ENCODE measurements around the gene NTSR1. TPM values are rescaled to one million over a fixed set of nuclear protein-coding genes. Genes with fewer than 3 reads are reported as not detected.

NTSR1 gene
- polyA plus RNA-seq, 1 donor: 0.10 TPM

DNA sequence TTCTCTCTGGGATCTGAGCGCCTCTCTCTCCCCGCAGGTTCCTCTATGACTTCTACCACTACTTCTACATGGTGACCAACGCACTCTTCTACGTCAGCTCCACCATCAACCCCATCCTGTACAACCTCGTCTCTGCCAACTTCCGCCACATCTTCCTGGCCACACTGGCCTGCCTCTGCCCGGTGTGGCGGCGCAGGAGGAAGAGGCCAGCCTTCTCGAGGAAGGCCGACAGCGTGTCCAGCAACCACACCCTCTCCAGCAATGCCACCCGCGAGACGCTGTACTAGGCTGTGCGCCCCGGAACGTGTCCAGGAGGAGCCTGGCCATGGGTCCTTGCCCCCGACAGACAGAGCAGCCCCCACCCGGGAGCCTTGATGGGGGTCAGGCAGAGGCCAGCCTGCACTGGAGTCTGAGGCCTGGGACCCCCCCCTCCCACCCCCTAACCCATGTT, 51.4 kb downstream of the NTSR1 start:
- DNase-seq: no peak

DNA sequence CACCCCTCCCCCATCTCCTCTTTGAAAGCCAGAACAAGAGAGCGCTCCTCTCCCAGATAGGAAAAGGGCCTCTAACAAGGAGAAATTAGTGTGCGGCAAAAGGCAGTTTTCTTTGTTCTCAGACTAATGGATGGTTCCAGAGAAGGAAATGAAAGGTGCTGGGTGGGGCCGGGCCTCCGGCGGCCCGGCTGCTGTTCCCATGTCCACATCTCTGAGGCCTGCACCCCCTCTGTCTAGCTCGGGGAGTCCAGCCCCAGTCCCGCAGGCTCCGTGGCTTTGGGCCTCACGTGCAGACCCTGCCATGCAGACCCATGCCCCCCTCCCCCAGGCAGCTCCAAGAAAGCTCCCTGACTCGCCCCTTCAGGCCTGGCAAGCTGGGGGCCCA, 51.8 kb downstream of the NTSR1 start:
- DNase-seq: no peak

DNA sequence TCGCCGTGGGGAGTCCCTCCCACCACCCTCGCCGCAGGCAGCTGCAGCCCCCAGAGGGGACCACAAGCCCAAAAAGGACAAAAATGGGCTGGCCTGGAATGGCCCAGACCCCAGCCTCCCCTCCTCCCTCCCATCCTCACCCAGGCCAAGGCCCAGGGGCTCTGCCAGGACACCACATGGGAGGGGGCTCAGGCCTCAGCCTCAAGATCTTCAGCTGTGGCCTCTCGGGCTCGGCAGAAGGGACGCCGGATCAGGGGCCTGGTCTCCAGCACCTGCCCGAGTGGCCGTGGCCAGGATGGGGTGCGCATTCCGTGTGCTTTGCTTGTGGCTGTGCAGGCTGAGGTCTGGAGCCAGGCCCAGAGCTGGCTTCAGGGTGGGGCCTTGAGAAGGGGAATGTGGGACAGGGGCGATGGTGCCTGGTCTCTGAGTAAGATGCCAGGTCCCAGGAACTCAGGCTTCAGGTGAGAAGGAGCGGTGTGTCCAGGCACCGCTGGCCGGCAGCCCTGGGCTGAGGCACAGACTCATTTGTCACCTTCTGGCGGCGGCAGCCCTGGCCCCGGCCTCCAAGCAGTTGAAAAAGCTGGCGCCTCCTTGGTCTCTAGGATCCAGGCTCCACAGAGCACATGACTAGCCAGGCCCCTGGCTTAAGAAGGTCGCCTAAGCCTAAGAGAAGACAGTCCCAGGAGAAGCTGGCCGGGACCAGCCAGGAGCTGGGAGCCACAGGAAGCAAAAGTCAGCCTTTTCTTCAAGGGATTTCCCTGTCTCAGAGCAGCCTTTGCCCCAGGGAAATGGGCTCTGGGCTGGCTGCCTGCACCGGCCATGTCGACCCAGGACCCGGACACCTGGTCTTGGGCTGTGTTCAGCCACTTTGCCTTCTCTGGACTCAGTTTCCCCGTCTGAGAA, 52.5 kb downstream of the NTSR1 start:
- no peak for DNase-seq

DNA sequence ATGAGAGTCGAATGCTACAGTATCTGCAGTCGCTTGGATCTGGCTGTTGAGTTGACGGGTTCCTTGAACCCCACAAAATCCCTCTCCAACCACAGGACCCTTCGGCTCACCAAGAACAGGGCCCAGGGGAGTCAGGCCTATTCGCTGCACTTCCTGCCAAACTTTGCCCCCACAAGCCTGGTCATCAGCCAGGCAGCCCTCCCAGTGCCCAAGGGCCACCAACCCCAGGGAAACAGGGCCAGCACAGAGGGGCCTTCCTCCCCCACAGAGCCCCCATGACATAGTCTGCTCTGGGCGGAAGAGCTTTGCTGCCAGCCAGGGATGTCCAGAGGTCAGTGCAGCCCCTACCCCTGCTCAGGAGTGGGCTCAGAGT, 53.1 kb downstream of the NTSR1 start:
- no peak for DNase-seq

DNA sequence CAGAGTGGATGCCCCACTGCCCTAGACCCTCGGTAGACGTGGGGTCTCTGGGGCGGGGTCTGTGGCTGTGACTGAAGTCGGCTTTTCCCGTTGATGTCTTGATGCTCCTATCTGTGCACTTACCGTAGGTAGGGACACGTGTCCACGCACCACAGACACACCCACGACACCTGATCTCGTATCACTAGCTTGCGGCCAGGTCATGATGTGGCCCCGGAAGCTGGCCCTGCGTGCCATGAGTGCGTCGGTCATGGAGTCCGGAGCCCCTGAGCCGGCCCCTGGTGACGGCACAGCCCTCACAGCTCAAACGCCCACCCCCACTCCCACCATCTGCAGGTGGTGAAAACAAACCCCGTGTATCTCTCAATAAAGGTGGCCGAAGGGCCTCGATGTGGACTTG, 53.7 kb downstream of the NTSR1 start:
- no peak for DNase-seq

- DNase-seq: no peak
These were observed 54.2 kb downstream of the NTSR1 start for GRCh38 chr20:62762801-62763368.

- no peak for DNase-seq
These were observed 54.8 kb downstream of the NTSR1 start for GRCh38 chr20:62763404-62763803.

DNA sequence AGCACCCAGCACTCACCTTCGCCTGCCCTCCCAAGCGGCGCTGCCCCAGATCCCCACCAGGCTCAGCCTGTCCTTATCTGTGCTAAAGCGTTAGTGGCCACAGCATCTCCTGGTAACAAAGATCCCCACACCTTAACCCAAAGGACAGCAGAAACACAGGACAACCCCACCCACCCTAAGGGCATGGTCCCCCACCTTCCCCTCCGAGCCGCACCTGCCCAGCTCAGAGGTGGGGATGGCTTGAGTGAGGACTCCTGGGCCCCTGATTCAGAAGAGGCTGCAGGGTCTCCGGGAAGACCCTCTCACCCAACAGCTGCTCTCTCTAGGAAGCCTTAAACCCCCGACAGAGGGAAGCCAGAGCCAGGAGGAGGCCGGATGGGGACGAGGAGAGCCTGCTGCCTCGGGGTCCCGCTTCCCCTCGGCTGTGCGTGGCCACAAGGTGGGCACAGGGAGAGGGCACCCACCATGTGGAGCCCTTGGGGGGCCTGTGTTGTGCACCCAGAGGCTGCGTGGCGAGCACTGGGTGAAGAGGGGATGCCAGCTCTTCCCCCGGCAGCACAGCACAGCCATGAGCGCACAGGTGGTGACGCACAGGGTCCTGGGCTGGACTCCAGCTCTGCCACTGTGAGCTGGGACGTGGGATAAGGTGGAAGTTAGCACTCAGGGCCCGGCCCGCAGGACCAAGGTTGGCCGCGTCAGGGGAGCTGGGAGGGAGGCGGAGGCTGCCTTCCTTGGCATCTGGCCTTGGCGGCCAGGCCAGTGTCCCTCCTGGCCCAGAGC, 55.7 kb downstream of the NTSR1 start:
- no peak for DNase-seq

GRCh38 chr20:62765021-62765420, 56.4 kb downstream of the NTSR1 start:
- DNase-seq: no peak

DNA sequence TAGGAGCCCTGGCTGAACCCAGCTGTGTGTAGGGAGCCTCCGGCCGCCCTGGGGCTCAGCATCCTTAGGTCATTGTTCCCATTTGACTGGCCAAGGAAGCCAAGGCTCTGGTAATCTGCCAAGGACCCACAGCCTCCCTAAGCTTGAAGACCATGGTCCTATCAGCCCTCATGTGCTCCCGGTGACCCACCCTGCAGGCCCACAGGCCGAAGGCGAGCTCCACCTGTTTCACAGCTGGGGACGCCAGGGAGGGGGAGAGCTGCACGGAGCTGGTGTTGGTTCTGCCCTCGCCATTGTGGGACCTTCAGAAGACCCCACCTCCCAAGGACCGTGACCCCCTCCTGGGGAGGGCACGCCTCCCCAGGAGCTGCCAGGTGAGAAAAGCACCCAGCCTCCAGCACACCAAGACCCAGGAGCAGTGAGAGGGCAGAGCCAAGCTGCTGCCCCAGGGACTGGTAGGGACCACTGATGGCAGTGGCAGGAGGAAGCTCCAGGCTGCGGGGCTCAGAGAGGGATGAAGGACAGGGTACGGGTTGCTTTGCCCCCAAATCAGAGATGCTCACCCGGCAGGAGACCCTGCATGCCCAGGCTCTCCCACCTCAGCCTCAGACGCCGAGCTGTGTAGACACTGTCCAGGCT, 56.9 kb downstream of the NTSR1 start:
- DNase-seq: no peak

DNA sequence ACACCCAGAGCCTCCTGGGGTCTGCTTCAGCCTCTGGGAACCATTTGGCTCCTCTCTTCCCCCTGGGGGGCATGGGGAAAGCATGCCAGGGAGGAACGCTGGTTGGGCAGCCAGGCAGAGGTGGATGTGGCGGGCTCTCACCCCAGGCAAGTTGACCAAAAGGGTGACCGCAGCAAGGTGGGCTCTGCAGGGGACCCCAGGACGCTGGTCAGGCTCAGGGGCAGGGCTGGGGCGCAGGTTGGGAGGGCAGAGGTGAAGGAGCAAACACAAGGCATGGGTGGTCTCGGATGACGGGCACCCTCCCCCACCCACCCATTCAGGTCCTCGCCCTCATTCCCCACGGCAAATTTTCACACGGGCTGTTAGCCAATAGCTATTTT, 57.4 kb downstream of the NTSR1 start:
- no peak for DNase-seq

DNA sequence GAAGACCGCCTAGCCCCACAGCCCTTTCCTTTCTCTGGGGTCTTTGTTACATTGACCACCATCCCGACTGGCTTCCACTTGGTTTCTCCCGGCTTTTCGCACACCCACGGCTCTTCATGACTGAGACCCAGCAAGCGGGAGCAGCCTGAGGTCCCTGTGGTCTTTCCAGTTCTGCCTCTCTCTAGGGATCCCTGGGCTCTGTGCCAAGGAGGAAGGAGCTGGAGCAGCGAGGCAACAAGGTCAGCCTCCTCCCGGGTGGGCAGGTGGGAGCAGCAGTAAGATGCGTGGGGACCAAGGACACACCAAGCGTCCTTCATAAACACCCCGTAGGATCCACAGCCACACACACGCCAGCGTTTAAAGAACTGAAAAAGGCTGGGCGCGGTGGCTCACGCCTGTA, 58.1 kb downstream of the NTSR1 start:
- DNase-seq: no peak

DNA sequence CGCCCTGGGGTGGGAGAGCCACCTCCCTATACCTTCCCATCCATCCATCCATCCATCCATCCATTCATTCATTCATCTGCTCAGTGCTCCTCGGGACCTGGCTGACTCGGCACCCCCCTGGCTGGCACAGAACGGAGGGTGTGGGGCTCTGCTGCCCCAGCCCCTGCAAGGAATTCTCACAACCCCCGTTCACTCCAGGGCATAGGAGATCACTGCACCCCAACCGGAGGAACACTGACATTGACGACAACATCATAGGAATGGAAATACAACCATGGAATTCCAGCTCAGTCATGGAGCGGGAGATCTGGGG, 59.6 kb downstream of the NTSR1 start:
- DNase-seq: no peak

- DNase-seq: no peak
These were observed 60.1 kb downstream of the NTSR1 start for GRCh38 chr20:62768551-62769287.

DNA sequence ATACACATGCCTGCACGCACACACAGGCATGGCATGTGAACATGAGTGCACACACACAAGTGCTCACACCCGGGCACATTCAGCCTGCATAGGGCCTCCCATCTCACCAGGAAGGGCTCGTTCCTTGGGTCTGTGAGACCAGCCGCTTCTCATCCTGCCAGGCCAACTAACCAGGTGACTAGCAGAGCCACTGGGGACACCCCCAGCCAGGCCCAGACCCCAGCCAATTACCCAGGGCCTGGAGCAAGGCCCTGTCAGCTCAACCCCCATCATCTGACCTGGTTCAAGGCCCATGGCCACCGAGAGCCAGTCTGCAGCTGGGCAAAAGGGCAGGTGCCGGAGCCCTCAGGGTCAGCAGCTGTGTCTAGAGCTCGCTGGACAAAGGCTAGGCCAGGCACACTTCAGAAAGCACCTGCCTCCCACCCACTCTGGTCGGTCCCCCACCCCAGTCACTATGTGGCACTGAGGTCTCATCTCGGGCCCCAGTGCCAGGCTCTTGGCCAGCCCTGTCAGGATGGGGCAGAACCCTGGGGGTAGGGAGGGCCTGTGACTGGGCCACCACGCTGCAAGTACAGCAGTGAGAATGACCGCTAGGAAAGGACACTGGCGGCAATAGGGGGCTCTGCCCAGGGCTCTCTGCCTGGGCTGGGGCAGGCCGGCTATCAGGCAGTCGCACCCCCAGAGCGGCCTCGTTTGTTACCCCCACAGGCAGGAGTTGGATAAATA, 60.9 kb downstream of the NTSR1 start:
- no peak for DNase-seq

DNA sequence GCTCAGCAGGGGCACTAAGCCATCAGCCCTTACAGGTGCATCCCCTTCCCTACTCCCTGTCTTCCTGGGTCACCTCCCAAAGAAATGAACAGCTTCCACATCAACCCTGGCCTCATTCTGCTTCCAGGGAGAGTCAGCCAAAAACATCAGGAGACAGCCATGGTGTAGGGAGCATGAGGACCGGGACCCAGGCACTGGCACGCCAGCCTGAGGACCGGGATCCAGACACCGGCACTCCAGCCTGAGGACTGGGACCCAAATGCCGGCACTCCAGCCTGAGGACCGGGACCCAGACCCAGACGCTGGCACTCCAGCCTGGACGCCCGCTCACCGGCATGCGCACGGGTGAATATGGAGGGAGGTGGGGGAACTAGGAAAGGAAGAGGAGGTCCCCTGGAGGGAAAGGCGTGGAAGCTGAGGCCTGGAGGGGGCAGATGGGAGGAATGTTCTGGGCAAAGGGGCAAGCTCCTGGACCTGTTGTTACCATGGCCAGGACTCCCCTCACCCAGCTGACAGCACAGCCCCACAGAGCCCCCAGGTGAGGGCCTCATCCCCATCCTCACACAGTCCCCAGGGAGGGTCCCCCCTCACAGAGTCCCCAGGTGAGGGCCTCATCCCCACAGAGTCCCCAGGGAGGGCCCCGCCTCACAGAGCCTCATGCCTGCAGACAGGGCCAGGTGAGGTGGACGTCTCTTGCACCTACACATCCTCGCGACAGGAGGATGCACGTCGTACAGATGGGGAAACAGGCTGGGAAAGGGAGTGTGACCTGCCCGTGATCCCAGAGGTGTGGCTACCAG, 61.7 kb downstream of the NTSR1 start:
- no peak for DNase-seq

DNA sequence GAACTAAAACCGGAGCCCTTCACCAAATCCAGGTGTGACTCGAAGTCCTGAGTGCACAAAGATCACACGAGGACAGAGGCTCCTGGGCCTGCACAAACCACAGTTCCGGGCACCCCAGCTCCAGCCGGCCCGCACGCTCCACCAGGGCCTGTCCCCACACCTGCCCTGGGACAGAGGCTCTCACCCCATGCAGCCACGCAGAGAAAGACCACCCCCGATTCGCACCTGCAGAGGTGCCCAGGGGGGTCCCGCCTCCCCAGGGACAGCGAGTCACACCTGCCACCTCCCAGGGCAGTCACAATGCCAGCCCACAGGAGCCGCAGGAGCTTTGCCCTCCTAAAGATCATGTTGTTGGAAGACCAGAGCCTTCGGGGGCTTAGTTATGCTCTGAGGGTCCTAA, 62.3 kb downstream of the NTSR1 start:
- no peak for DNase-seq

DNA sequence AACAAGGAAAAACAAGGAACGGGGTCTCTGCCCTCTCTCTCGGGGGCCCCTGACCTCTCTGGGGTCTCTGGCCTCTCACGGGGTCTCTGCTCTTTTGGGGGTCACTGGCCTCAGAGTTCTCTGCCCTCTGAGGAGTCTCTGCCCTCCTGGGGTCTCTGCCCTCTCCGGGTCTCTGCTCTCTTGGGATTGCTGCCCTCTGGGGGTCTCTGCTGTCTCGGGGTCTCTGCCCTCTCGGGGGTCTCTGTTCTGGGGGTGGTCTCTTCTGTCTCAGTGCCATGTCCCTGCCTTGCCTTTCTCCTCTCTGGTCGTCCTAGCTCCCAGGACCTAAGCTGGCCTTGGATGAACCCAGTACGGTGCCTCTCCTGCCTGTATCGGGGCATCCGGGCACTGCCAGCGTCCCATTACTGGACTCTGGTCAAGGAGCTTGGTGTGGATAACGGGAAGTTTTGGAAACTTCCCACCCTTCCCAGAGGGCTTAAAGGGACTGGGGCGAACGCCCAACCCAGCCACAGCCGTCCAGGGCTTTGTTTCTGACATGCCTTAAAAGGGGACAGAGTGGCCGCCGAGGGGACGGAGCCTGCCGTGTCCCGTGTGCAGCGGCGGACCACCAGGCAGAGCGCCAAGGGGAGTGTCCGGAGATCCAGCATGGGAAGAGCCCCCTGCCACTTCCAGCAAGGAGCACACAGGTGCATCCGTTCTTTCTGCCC, 62.9 kb downstream of the NTSR1 start:
- no peak for DNase-seq

- DNase-seq: no peak
These were observed 63.5 kb downstream of the NTSR1 start for GRCh38 chr20:62772103-62772611.

DNA sequence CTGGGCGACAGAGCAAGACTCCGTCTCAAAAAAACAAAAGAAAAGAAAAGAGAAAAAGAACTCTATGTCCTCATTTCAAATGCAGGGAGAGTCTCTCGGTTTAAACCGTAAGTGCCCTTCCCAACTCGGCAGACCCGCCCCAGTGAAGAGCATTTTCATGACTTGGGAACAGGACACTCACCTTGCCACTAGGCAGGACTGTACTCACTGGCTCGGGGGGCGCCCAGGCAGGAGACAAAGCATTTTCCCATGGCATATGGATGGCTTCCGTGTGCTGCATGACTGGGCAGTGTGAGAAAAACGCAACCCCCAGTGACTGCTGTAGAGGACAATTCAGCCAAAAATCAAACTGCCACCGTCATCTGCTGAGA, 64.0 kb downstream of the NTSR1 start:
- DNase-seq: no peak
